ENCODE results near the gene KCNE4. TPM values are rescaled to one million over a fixed set of nuclear protein-coding genes. Genes with fewer than 3 reads are reported as not detected.
A peak's percentile ranks its signal among the peaks of the same experiment; 100 is the strongest.

KCNE4 gene
- total RNA-seq, 1 experiment from 2014 or later = not detected

DNA sequence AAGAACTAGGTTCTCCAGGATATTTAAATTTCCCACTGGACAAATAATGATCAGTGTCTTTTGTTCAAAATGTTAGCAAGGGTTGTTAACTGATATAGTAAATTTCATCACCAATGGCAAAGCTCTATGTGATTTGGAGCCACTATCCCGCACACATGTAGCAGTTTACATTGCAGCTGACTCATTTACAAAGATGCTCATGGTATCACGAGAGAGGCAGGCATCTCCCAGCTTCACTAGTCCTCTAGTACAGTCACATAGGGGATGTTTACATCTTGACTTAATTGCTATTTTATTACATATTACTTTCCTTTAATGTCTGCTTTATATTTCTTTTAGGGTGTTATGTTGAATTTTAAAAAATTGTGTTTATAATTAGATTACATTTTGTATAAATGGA lies 30.7 kb downstream of the KCNE4 start:
- no peak for DNase-seq (ENCODE audit: unreplicated experiment)
- Mint-ChIP-seq H3K27me3 (ENCODE audit: insufficient read depth, unreplicated experiment) (no peaks in the 10 kb centered on the region), H3K4me3 (ENCODE audit: unreplicated experiment) (no peak overlapping the region), H3K9me3 (ENCODE audit: unreplicated experiment) (no peaks in the 10 kb centered on the region), H3K36me3 (ENCODE audit: insufficient read depth, unreplicated experiment) (no peaks in the 10 kb centered on the region), H3K4me1 (ENCODE audit: insufficient read depth, unreplicated experiment) (no peaks in the 10 kb centered on the region), H3K27ac (ENCODE audit: low read depth, unreplicated experiment) (no peak overlapping the region)
- ChIA-PET POLR2A (interaction anchor here (1.1 kb wide), 1 partner anchor 16 kb away, joined by 3 read pairs; no protein-coding TSS in a partner anchor), CTCF (no interaction called here)
- TF ChIP-seq, protein P1, sequence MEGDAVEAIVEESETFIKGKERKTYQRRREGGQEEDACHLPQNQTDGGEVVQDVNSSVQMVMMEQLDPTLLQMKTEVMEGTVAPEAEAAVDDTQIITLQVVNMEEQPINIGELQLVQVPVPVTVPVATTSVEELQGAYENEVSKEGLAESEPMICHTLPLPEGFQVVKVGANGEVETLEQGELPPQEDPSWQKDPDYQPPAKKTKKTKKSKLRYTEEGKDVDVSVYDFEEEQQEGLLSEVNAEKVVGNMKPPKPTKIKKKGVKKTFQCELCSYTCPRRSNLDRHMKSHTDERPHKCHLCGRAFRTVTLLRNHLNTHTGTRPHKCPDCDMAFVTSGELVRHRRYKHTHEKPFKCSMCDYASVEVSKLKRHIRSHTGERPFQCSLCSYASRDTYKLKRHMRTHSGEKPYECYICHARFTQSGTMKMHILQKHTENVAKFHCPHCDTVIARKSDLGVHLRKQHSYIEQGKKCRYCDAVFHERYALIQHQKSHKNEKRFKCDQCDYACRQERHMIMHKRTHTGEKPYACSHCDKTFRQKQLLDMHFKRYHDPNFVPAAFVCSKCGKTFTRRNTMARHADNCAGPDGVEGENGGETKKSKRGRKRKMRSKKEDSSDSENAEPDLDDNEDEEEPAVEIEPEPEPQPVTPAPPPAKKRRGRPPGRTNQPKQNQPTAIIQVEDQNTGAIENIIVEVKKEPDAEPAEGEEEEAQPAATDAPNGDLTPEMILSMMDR (IDR thresholded peaks at IDR 0.05; ENCODE audit: unreplicated experiment) = no peak
- intact Hi-C loops (cut with micrococcal nuclease) = no loop called here
- BruUV-seq (replicated peaks) = no TSS peak

DNA sequence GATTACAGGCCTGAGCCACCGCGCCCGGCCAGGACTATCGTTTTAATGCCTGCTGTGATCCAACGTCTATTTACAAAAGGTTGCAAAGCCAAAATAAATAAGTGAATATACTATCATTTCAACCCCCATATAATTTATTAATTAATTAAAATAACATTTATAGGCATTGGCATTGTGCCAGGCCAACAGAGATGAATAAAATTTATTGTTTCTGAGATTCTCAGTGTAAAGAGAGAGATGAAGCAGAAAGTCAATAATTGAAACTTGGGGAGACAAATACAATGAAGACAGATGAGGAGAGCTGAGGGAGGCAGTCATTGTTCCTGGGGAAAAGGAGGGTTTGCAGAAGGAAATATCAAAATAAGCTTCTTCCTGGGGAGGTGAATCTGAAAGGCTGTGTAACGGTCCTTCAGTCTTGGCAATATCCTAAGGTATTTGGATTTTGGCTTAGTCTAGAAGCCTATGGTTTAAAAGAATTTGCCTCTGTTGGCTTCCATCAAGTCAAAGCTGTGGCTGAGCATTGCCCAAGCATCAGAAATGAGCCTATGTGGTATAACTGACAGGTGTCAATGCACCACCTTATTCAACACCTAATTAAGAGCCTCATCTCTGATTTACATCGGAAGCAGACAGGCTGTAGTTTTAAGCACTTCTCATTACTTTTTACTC lies 31.5 kb downstream of the KCNE4 start:
- Mint-ChIP-seq H3K27ac (ENCODE audit: low read depth, unreplicated experiment) (no peak overlapping the region), H3K4me1 (ENCODE audit: insufficient read depth, unreplicated experiment) (no peaks in the 10 kb centered on the region), H3K27me3 (ENCODE audit: insufficient read depth, unreplicated experiment) (no peaks in the 10 kb centered on the region), H3K4me3 (ENCODE audit: unreplicated experiment) (no peak overlapping the region), H3K36me3 (ENCODE audit: insufficient read depth, unreplicated experiment) (no peaks in the 10 kb centered on the region), H3K9me3 (ENCODE audit: unreplicated experiment) (no peaks in the 10 kb centered on the region)
- ChIA-PET POLR2A (interaction anchor here (1.1 kb wide), 1 partner anchor 10 kb away, joined by 3 read pairs; no protein-coding TSS in a partner anchor), CTCF (interaction anchor here (0.9 to 1.5 kb wide), 2 partner anchors 18 to 112 kb away, joined by 3 read pairs; no protein-coding TSS in a partner anchor)
- BruUV-seq (replicated peaks) = no TSS peak
- intact Hi-C loops (cut with micrococcal nuclease) = no loop called here
- TF ChIP-seq, protein P1 (IDR thresholded peaks at IDR 0.05; ENCODE audit: unreplicated experiment) = no peak
- DNase-seq (ENCODE audit: unreplicated experiment) = no peak

DNA sequence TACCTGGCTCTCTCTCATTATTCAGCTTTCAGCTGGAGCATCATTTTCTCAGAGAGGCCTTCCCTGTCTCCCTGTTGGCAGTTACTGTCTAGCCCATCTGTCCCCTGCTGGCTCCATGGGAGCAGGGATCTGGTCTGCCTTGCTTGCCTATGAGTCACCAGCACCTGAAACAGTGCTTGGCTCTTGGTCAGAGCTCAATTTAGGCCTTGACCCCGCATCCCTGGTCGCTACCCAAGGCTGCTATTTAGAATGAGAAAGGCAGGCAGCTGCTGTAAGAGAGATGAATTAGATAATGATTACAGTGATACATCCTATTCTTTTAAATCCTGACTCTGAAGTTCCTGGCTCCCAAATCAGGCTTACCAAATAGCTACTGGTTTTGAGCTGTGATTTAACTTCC lies 32.9 kb downstream of the KCNE4 start:
- intact Hi-C loops (cut with micrococcal nuclease) = no loop called here
- no peaks in the 10 kb centered on the region for H3K36me3 Mint-ChIP-seq (ENCODE audit: insufficient read depth, unreplicated experiment)
- BruUV-seq (replicated peaks) = no TSS peak

DNA sequence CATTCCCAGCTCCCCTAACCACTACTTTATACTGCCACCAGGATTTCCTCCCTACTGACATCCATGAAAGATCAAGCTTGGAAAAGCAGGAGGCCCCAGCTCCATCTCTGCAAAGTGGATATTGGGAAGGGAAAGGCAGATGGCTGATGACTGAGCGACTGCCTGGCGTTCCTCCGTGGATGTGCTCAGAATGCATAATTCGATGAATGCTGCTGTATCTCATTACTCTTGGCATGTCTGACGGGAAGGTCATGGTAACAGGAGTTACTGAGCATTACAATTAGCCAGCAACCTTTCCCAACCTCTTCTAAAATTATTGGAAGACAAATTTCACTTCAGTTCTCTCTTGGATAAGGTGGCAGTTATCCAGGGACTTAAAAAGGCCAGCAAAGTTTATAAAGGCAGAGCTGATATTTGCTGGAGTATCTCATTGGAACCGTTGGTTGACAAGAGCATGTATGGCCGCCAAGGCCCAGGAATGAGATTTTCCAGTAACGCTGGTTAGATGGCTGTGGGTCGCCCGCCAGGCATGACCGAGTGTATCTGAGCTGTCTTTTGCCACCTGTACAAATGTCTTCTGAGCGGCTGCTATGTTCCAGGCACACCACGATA lies 34.5 kb downstream of the KCNE4 start:
- Mint-ChIP-seq H3K9me3 (ENCODE audit: unreplicated experiment) (no peaks in the 10 kb centered on the region), H3K4me3 (ENCODE audit: unreplicated experiment) (no peak overlapping the region), H3K27ac (ENCODE audit: low read depth, unreplicated experiment) (peak overlapping the region; percentile 31), H3K4me1 (ENCODE audit: insufficient read depth, unreplicated experiment) (peaks cover 6% of the 10 kb centered on the region), H3K27me3 (ENCODE audit: insufficient read depth, unreplicated experiment) (no peaks in the 10 kb centered on the region), H3K36me3 (ENCODE audit: insufficient read depth, unreplicated experiment) (no peaks in the 10 kb centered on the region)
- no TSS peak for BruUV-seq (replicated peaks)
- DNase-seq (ENCODE audit: unreplicated experiment) = no peak
- TF ChIP-seq, protein P1 (IDR thresholded peaks at IDR 0.05; ENCODE audit: unreplicated experiment) = no peak
- POLR2A ChIA-PET = no interaction called here
- intact Hi-C loops (cut with micrococcal nuclease) = no loop called here
- CTCF ChIA-PET = interaction anchor here (0.6 to 1.3 kb wide), 3 partner anchors 15 to 161 kb away, joined by 4 to 6 read pairs (median 5); no protein-coding TSS in a partner anchor

More for the DNA sequence above, 32.9 kb downstream of the KCNE4 start:
- peak; percentile 27 for DNase-seq (ENCODE audit: unreplicated experiment)
- CTCF ChIA-PET = interaction anchor here (0.5 to 1.5 kb wide), 6 partner anchors 14 to 376 kb away, joined by 3 read pairs; no protein-coding TSS in a partner anchor
- POLR2A ChIA-PET = interaction anchor here (1.1 kb wide), 1 partner anchor 11 kb away, joined by 3 read pairs; no protein-coding TSS in a partner anchor
- no peaks in the 10 kb centered on the region for H3K9me3 Mint-ChIP-seq (ENCODE audit: unreplicated experiment)
- TF ChIP-seq, protein P1 (IDR thresholded peaks at IDR 0.05; ENCODE audit: unreplicated experiment) = no peak
- H3K27ac Mint-ChIP-seq (ENCODE audit: low read depth, unreplicated experiment) = no peak overlapping the region
- no peak overlapping the region for H3K4me3 Mint-ChIP-seq (ENCODE audit: unreplicated experiment)
- peaks cover 2% of the 10 kb centered on the region for H3K4me1 Mint-ChIP-seq (ENCODE audit: insufficient read depth, unreplicated experiment)
- no peaks in the 10 kb centered on the region for H3K27me3 Mint-ChIP-seq (ENCODE audit: insufficient read depth, unreplicated experiment)
